ENCODE data around the gene DIP2B.

DNA sequence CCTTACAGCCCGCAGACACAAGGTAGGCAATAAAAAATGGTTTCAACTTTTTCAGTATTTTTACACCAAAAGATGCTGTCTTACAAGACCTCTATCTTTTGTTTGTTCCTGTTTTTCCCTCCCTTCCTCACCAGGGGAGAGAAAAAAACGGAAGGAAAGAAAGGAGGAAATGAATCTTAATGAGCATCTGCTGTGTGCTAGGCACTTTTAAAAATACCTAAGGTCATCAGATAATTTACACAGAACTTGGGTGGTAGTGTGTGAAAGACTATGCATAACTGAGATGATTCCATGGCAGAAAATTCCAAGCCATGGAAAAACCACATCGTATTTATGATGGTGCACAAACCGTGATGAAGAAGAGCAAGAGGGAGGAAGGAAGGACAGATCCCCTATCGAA lies 121.2 kb downstream of the DIP2B start:
- no peak for TF ChIP-seq EZH2phosphoT487 (IDR thresholded peaks at IDR 0.05; ENCODE audit: insufficient read depth, low read depth)
- no peak for TF ChIP-seq EZH2 (IDR thresholded peaks at IDR 0.05; ENCODE audit: insufficient read depth, poor library complexity, severe bottlenecking)

Data from GM23248 (cell line).